Lower leg skin (tissue), 4 donors: Measurements from ENCODE around the gene CAMTA1. TPM values are rescaled to one million over a fixed set of nuclear protein-coding genes. Genes with fewer than 3 reads are reported as not detected.

Source experiments
- DNase-seq, 2 donors: peaks; one replicate each; pipeline ENCODE4 v3.0.0-alpha.2; 2019; ENCODE audit warnings: low spot score in 2 of 2
- H3K4me3 ChIP-seq: fragments of 200-600 bp; sonication (generic); 2 replicates; pipeline ENCODE4 v1.5.1; 2017; ENCODE audit warnings: mild to moderate bottlenecking, low read depth; ENCODE audit not compliant: poor library complexity, severe bottlenecking
- CTCF ChIP-seq, 3 donors: fragments of 450-650 bp; IDR thresholded peaks; one replicate each; pipeline ENCODE4 v1.5.1; 2016; ENCODE audit warnings: antibody characterized with exemption in 3 of 3, mild to moderate bottlenecking in 3 of 3, moderate library complexity in 2 of 3
- POLR2A ChIP-seq, 2 donors: fragments of 450-650 bp; IDR thresholded peaks; one replicate each; pipeline ENCODE4 v1.6.1; 2016 to 2017; ENCODE audit warnings: antibody characterized with exemption in 2 of 2, mild to moderate bottlenecking in 1 of 2, moderate library complexity in 1 of 2
- WGBS, 2 donors: methylation state at CpG; one replicate each; pipeline ENCODE4 v1.1.5; 2018; 5-methylcytosine and 5-hydroxymethylcytosine counted together
- intact Hi-C: fragments of 100-400 bp; cut with DNase I; formaldehyde crosslinking; loops from one replicate; pipeline ENCODE4 v1.15.0; 2023; ENCODE audit warnings: low total_unique reads
- total RNA-seq, 4 donors: library from RNA; depleted of rRNA; stranded (reverse); fragments of >200 nt; gene quantifications; one replicate each; pipeline ENCODE4 v1.1.0, GENCODE V29; 2016

Gene CAMTA1
- total RNA-seq, 4 donors from 2014 or later, result 24.4 to 52.3 (median 32.9) TPM

- no peak for TF ChIP-seq POLR2A (IDR thresholded peaks at IDR 0.05)
- no peak for TF ChIP-seq CTCF (IDR thresholded peaks at IDR 0.05)
- DNase-seq, result no peak
- no peak overlapping the region for H3K4me3 ChIP-seq
- intact Hi-C loops, result no loop called here
- WGBS, 2 donors, result 94% methylated on average over 2 of the region's 2 CpGs; no CpG with 5 or more reads in 1 of the 2 donors
These were observed 719.1 kb downstream of the CAMTA1 start for GRCh38 chr1:7504438-7504720.

- intact Hi-C loops, result no loop called here
- no peak overlapping the region for H3K4me3 ChIP-seq
- TF ChIP-seq CTCF (IDR thresholded peaks at IDR 0.05) (no peak), POLR2A (IDR thresholded peaks at IDR 0.05) (no peak)
- 80 to 91% methylated on average over 10 to 12 of the region's 14 CpGs for WGBS, 2 donors
- DNase-seq, result no peak
These were observed 720.0 kb downstream of the CAMTA1 start for GRCh38 chr1:7505094-7505770.

GRCh38 chr1:7505771-7506453 is 720.7 kb downstream of the CAMTA1 start:
- intact Hi-C loops, result no loop called here
- no peak overlapping the region for H3K4me3 ChIP-seq
- TF ChIP-seq POLR2A (IDR thresholded peaks at IDR 0.05) (no peak), CTCF (IDR thresholded peaks at IDR 0.05) (no peak)
- WGBS, 2 donors, result 51 to 74% methylated on average over 12 to 16 of the region's 16 CpGs
- DNase-seq, result no peak

GRCh38 chr1:7506454-7507284 is 721.4 kb downstream of the CAMTA1 start:
- WGBS, 2 donors, result 85 to 92% methylated on average over 10 of the region's 10 CpGs
- no peak overlapping the region for H3K4me3 ChIP-seq
- no peak for DNase-seq
- intact Hi-C loops, result no loop called here
- TF ChIP-seq POLR2A (IDR thresholded peaks at IDR 0.05), result no peak
- no peak for TF ChIP-seq CTCF (IDR thresholded peaks at IDR 0.05)

- no peak overlapping the region for H3K4me3 ChIP-seq
- DNase-seq, result no peak
- WGBS, 2 donors, result 81 to 87% methylated on average over 16 to 19 of the region's 21 CpGs
- TF ChIP-seq CTCF (IDR thresholded peaks at IDR 0.05) (no peak), POLR2A (IDR thresholded peaks at IDR 0.05) (no peak)
- intact Hi-C loops, result no loop called here
These were observed 722.2 kb downstream of the CAMTA1 start for GRCh38 chr1:7507285-7508019.
